Left colon (tissue), 2 donors: Measurements from ENCODE around the gene TMEM54. TPM values are rescaled to one million over a fixed set of nuclear protein-coding genes. Genes with fewer than 3 reads are reported as not detected.

Experiments
- ATAC-seq: fragments of 200-7000 bp; cut with Tn5 transposase; one replicate; pipeline ENCODE4 v1.9.1; 2020; ENCODE audit warnings: mild to moderate bottlenecking, moderate library complexity
- DNase-seq, 2 donors: peaks; one replicate each; pipeline ENCODE4 v3.0.0-alpha.2; 2020
- intact Hi-C, 2 donors: fragments of 100-400 bp; cut with DNase I in 1 of 2; cut with micrococcal nuclease in 1 of 2; formaldehyde crosslinking; loops; one replicate each; pipeline versions ENCODE4 v1.11.2 to v1.14.0; 2022; cut with DNase I, micrococcal nuclease
- long read RNA-seq: library from polyadenylated mRNA; unstranded; transcript quantifications from one replicate; pipeline ENCODE4 v2.0.0, GENCODE V29; 2021
- total RNA-seq, 2 donors: library from RNA; stranded (reverse); fragmentation: NEBNext Ultra II Directional; extraction: Animal tissue kit (Norgen Biotek cat#: 25700); gene quantifications; one replicate each; pipeline ENCODE4 v1.2.1, GENCODE V29; 2021
- donor health status: DM: no; HTN: no; CAD: no.
- donor health status: DM: yes; HTN: yes; CAD: no.

TMEM54 gene
- 100 to 1,000 TPM; 739 to 855 TPM for total RNA-seq
- long read RNA-seq, transcript TMEM54-204 (6 exons, 748 nt): minor isoform, 32 of 1,672 reads
- long read RNA-seq, transcript TMEM54-202 (6 exons, 999 nt): major isoform, 1,387 of 1,672 reads
- long read RNA-seq, partial matches to known transcripts: 67 of 1,672 reads
- long read RNA-seq, other reads (novel, unspliced or antisense): 181 of 1,672 reads

- DNase-seq (peak; percentile 76 to 82), ATAC-seq (peak; percentile 67)
- intact Hi-C loops: no loop called here
Measured at GRCh38 chr1:32900956-32901822, at the start of gene TMEM54. Gene TMEM54, minus strand, starts transcription at chr1:32901389. Its CDS starts 151 bp downstream, at chr1:32901238.

- DNase-seq (no peak), ATAC-seq (peak; percentile 50)
- intact Hi-C loops: no loop called here
Measured at GRCh38 chr1:32949519-32949918, 48.3 kb upstream of the TMEM54 start.

- ATAC-seq (peak; percentile 92), DNase-seq (no peak)
- intact Hi-C loops: no loop called here
Measured at GRCh38 chr1:32948905-32949304, 47.7 kb upstream of the TMEM54 start.

- intact Hi-C loops: no loop called here
- ATAC-seq: no peak
- no peak for DNase-seq
Measured at GRCh38 chr1:32948390-32948722, 47.2 kb upstream of the TMEM54 start.

GRCh38 chr1:32947669-32948389 is 46.6 kb upstream of the TMEM54 start:
- intact Hi-C loops: no loop called here
- ATAC-seq (peak; percentile 10), DNase-seq (no peak)

GRCh38 chr1:32946413-32946812 is 45.2 kb upstream of the TMEM54 start:
- ATAC-seq (no peak), DNase-seq (no peak)
- intact Hi-C loops: no loop called here

- no peak for ATAC-seq
Measured at GRCh38 chr1:32944180-32944579, 43.0 kb upstream of the TMEM54 start.

GRCh38 chr1:32939655-32940371 is 38.6 kb upstream of the TMEM54 start:
- intact Hi-C loops: loop anchor here in 1 of 2 donors (10.0 kb wide), 1 partner anchor 145 kb away; the partner anchor contains the start of gene AZIN2
- peak; percentile 68 for ATAC-seq

More at GRCh38 chr1:32944180-32944579, 43.0 kb upstream of the TMEM54 start:
- intact Hi-C loops: no loop called here
- no peak for DNase-seq

GRCh38 chr1:32937061-32937460 is 35.9 kb upstream of the TMEM54 start:
- DNase-seq (no peak), ATAC-seq (no peak)
- intact Hi-C loops: loop anchor here in 1 of 2 donors (10.0 kb wide), 1 partner anchor 148 kb away; the partner anchor contains the start of gene AZIN2

More at GRCh38 chr1:32939655-32940371, 38.6 kb upstream of the TMEM54 start:
- peak; percentile 61 to 70 for DNase-seq

- ATAC-seq: no peak
- intact Hi-C loops: loop anchor here in 1 of 2 donors (5.0 to 10.0 kb wide), 2 partner anchors 123 to 150 kb away; partner anchors contain the start of gene AZIN2
- DNase-seq: no peak
Measured at GRCh38 chr1:32934535-32934934, 33.3 kb upstream of the TMEM54 start.

- intact Hi-C loops: loop anchor here in 1 of 2 donors (5.0 to 10.0 kb wide), 2 partner anchors 123 to 151 kb away; partner anchors contain the start of gene AZIN2
- DNase-seq (peak; percentile 63 to 84), ATAC-seq (peak; percentile 78)
Measured at GRCh38 chr1:32933742-32934322, 32.6 kb upstream of the TMEM54 start.

GRCh38 chr1:32931760-32932159 is 30.6 kb upstream of the TMEM54 start:
- ATAC-seq: no peak
- DNase-seq: no peak
- intact Hi-C loops: loop anchor here in 1 of 2 donors (5.0 to 10.0 kb wide), 2 partner anchors 126 to 153 kb away; partner anchors contain the start of gene AZIN2

GRCh38 chr1:32929366-32929765 is 28.2 kb upstream of the TMEM54 start:
- intact Hi-C loops: no loop called here
- ATAC-seq (no peak), DNase-seq (no peak)

- DNase-seq (no peak), ATAC-seq (no peak)
- intact Hi-C loops: no loop called here
Measured at GRCh38 chr1:32928715-32929114, 27.5 kb upstream of the TMEM54 start.

- ATAC-seq (no peak), DNase-seq (no peak)
- intact Hi-C loops: no loop called here
Measured at GRCh38 chr1:32928285-32928684, 27.1 kb upstream of the TMEM54 start.

- ATAC-seq (no peak), DNase-seq (no peak)
- intact Hi-C loops: no loop called here
Measured at GRCh38 chr1:32927441-32927840, 26.3 kb upstream of the TMEM54 start.

GRCh38 chr1:32926562-32926961 is 25.4 kb upstream of the TMEM54 start:
- ATAC-seq: no peak
- intact Hi-C loops: no loop called here
- no peak for DNase-seq
